HepG2 (cell line): Measurements from ENCODE around the gene DCUN1D4. TPM values are rescaled to one million over a fixed set of nuclear protein-coding genes. Genes with fewer than 3 reads are reported as not detected.

Source experiments
- ATAC-seq: fragments of 200-7000 bp; cut with Tn5 transposase; 3 replicates; pipeline ENCODE4 v1.9.1; 2020; ENCODE audit warnings: mild to moderate bottlenecking, moderate library complexity
- BruUV-seq: library from RNA; stranded (reverse); fragments of 400-500 nt; replicated peaks from 2 replicates; lab custom pipeline; 2021; lab: Mats Ljungman, UMichigan
- CTCF ChIA-PET: fragments of 300-600 bp; formaldehyde crosslinking; extraction: SDS; loops from one replicate; lab custom pipeline; 2021; ENCODE audit warnings: low total read pairs, inconsistent platforms, low intra/inter-chr PET ratio; lab: Yijun Ruan, JAX
- POLR2A ChIA-PET: fragments of 350-600 bp; sonication (Branson Sonifier 250); formaldehyde crosslinking; loops from one replicate; lab custom pipeline; 2020; ENCODE audit warnings: antibody characterized with exemption, inconsistent platforms; lab: Yijun Ruan, JAX
- DNase-seq: peaks from one replicate; pipeline ENCODE4 v3.0.0-alpha.2; 2015; ENCODE audit warnings: low spot score
- FAIRE-seq: peaks from 3 replicates; lab custom pipeline; 2011; peaks lifted over from hg19 to GRCh38; lab: Jason Lieb, UNC
- H2AFZ ChIP-seq: one replicate; pipeline ENCODE4 v1.6.1; 2011; ENCODE audit warnings: low read length, inconsistent platforms
- H3K27ac ChIP-seq: fragments of 300-600 bp; 3 replicates; pipeline ENCODE4 v1.8.0; 2011; ENCODE audit warnings: mixed run types, mild to moderate bottlenecking, mixed read lengths, low read length, inconsistent platforms; ENCODE audit not compliant: insufficient read depth; ENCODE audit errors: extremely low read length
- H3K27me3 ChIP-seq, 2 experiments: fragments of 200-600 bp in 1 of 2; 2 replicates in 1 of 2; 3 replicates in 1 of 2; pipeline versions ENCODE4 v1.6.0 to v1.8.0; 2011; ENCODE audit warnings: low read length in 2 of 2, mild to moderate bottlenecking in 2 of 2, moderate library complexity in 2 of 2, inconsistent platforms in 1 of 2; ENCODE audit not compliant: insufficient read depth in 2 of 2, control insufficient read depth in 1 of 2
- H3K36me3 ChIP-seq, 2 experiments: fragments of 200-600 bp in 1 of 2; replicated peaks in 1 of 2; 2 replicates in 1 of 2; 3 replicates in 1 of 2; pipeline versions ENCODE4 v1.5.1 to v1.8.0; 2011; ENCODE audit warnings: low read length in 2 of 2, inconsistent platforms in 1 of 2; ENCODE audit not compliant: insufficient read depth in 2 of 2, control insufficient read depth in 1 of 2
- H3K4me1 ChIP-seq: 2 replicates; pipeline ENCODE4 v1.5.1; 2012; ENCODE audit warnings: low read length, inconsistent platforms; ENCODE audit not compliant: insufficient read depth
- H3K4me2 ChIP-seq: 2 replicates; pipeline ENCODE4 v1.6.0; 2011; ENCODE audit warnings: low read depth, low read length, inconsistent platforms
- H3K4me3 ChIP-seq, 3 experiments: fragments of 200-600 bp in 1 of 3; sonication (generic), shearing (Covaris generic) in 1 of 3; replicated peaks in 1 of 3; 2 replicates each; pipeline ENCODE4 v1.5.1; 2011 to 2016; ENCODE audit warnings: low read length in 3 of 3, inconsistent platforms in 2 of 3, low read depth in 2 of 3, mild to moderate bottlenecking in 2 of 3, control low read depth in 1 of 3, mixed read lengths in 1 of 3; ENCODE audit not compliant: insufficient read depth in 1 of 3
- H3K79me2 ChIP-seq: one replicate; pipeline ENCODE4 v1.6.1; 2011; ENCODE audit warnings: low read length, inconsistent platforms; ENCODE audit not compliant: insufficient read depth
- H3K9ac ChIP-seq: 2 replicates; pipeline ENCODE4 v1.6.0; 2011; ENCODE audit warnings: mild to moderate bottlenecking, low read depth, low read length, inconsistent platforms; ENCODE audit not compliant: insufficient read depth
- H3K9me3 ChIP-seq: 2 replicates; pipeline ENCODE4 v1.5.1; 2012; ENCODE audit warnings: mild to moderate bottlenecking, low read length
- H4K20me1 ChIP-seq: 2 replicates; pipeline ENCODE4 v1.6.0; 2011; ENCODE audit warnings: inconsistent platforms, mild to moderate bottlenecking, low read length, moderate library complexity; ENCODE audit not compliant: insufficient read depth
- EP300 ChIP-seq, 3 experiments: sonication (generic) in 1 of 3; formaldehyde crosslinking in 1 of 3; IDR thresholded peaks; 2 replicates each; pipeline versions ENCODE4 v1.5.1 to v1.6.1; 2011 to 2020; ENCODE audit warnings: low read depth in 2 of 3, low read length in 2 of 3, borderline replicate concordance in 1 of 3, improper control_type of control experiment in 1 of 3, mild to moderate bottlenecking in 1 of 3, missing genetic modification reagents in 1 of 3, moderate library complexity in 1 of 3
- FOXP4 ChIP-seq: sonication (generic); formaldehyde crosslinking; IDR thresholded peaks from 2 replicates; pipeline ENCODE4 v1.4.0; 2020; ENCODE audit warnings: missing genetic modification reagents
- GATAD2A ChIP-seq: IDR thresholded peaks from 2 replicates; pipeline ENCODE4 v1.6.1; 2016
- KLF12 ChIP-seq: sonication (generic); formaldehyde crosslinking; IDR thresholded peaks from 2 replicates; pipeline ENCODE4 v1.4.0; 2020; ENCODE audit warnings: missing genetic modification reagents, borderline replicate concordance
- MED13 ChIP-seq: sonication (generic); formaldehyde crosslinking; IDR thresholded peaks from 2 replicates; pipeline ENCODE4 v1.5.0; 2020; ENCODE audit warnings: missing genetic modification reagents
- MIXL1 ChIP-seq: IDR thresholded peaks from 2 replicates; pipeline ENCODE4 v1.6.1; 2016
- MLX ChIP-seq: IDR thresholded peaks from 2 replicates; pipeline ENCODE4 v1.6.1; 2016
- SPEN ChIP-seq: sonication (generic); formaldehyde crosslinking; IDR thresholded peaks from 2 replicates; pipeline ENCODE4 v1.5.1; 2020; ENCODE audit warnings: low read depth, mild to moderate bottlenecking, missing genetic modification reagents
- ZNF138 ChIP-seq: sonication (generic); formaldehyde crosslinking; IDR thresholded peaks from 2 replicates; pipeline ENCODE4 v1.5.0; 2020; ENCODE audit warnings: mild to moderate bottlenecking, low read depth, missing genetic modification reagents
- ZNF543 ChIP-seq: sonication (generic); formaldehyde crosslinking; IDR thresholded peaks from 2 replicates; pipeline ENCODE4 v1.4.0; 2020; ENCODE audit warnings: mild to moderate bottlenecking, missing genetic modification reagents
- ZNF709 ChIP-seq: sonication (generic); formaldehyde crosslinking; IDR thresholded peaks from 2 replicates; pipeline ENCODE4 v1.5.0; 2020; ENCODE audit warnings: mild to moderate bottlenecking, missing genetic modification reagents
- ZNF761 ChIP-seq: sonication (generic); formaldehyde crosslinking; conservative IDR thresholded peaks from 2 replicates; pipeline ENCODE4 v1.4.0; 2020; ENCODE audit warnings: mild to moderate bottlenecking, missing genetic modification reagents
- ZNF780A ChIP-seq: sonication (generic); formaldehyde crosslinking; IDR thresholded peaks from 2 replicates; pipeline ENCODE4 v1.8.0; 2022; ENCODE audit warnings: mild to moderate bottlenecking, missing genetic modification reagents, moderate library complexity
- ZXDC ChIP-seq: sonication (generic); formaldehyde crosslinking; IDR thresholded peaks from 2 replicates; pipeline ENCODE4 v1.5.0; 2020; ENCODE audit warnings: mild to moderate bottlenecking, missing genetic modification reagents
- WGBS: methylation state at CpG from one replicate; pipeline ENCODE4 v1.1.6; 2017; ENCODE audit warnings: low lambda C conversion rate; 5-methylcytosine and 5-hydroxymethylcytosine counted together
- in situ Hi-C: cut with HindIII; loops from 2 replicates; pipeline ENCODE4 v1.10.0; 2017; ENCODE audit warnings: low pct_unique_long_range_greater_than_20kb; ENCODE audit not compliant: extremely low pct_ligation_motif_present
- intact Hi-C: fragments of 100-400 bp; cut with micrococcal nuclease; formaldehyde crosslinking; loops from one replicate; pipeline ENCODE4 v1.10.0; 2022; ENCODE audit not compliant: unreplicated experiment
- polyA plus RNA-seq, 8 experiments: library from polyadenylated mRNA; depleted of rRNA in 3 of 8; stranded (reverse) in 7 of 8; unstranded in 1 of 8; fragments of >200 nt; fragmentation: Illumina TruSeq in 4 of 8; extraction: Trizol in 4 of 8; gene quantifications; 2 replicates each; pipeline versions ENCODE4 v1.2.1 to v1.2.3, GENCODE V29; 2011 to 2016; ENCODE audit warnings: low read depth in 4 of 8, missing spikeins in 1 of 8, mixed read lengths in 1 of 8; ENCODE audit not compliant: insufficient read depth in 1 of 8
- total RNA-seq, 5 experiments: library from RNA; depleted of rRNA; stranded (reverse); fragments of >200 nt; fragmentation: Illumina TruSeq; extraction: Trizol; gene quantifications; 2 replicates each; pipeline ENCODE4 v1.2.3, GENCODE V29; 2016; ENCODE audit warnings: low read depth in 1 of 5
- TF ChIP-seq, protein P1 (sequence below): sonication (generic); formaldehyde crosslinking; IDR thresholded peaks from 2 replicates; pipeline ENCODE4 v1.4.0; 2020; ENCODE audit warnings: missing genetic modification reagents, borderline replicate concordance

The DCUN1D4 gene
- total and polyA plus RNA-seq, 2 of the 13 experiments (the other 11 are each of a cell fraction or from before 2014, with no cell fraction given) = 27.9 to 44.4 TPM

DNA sequence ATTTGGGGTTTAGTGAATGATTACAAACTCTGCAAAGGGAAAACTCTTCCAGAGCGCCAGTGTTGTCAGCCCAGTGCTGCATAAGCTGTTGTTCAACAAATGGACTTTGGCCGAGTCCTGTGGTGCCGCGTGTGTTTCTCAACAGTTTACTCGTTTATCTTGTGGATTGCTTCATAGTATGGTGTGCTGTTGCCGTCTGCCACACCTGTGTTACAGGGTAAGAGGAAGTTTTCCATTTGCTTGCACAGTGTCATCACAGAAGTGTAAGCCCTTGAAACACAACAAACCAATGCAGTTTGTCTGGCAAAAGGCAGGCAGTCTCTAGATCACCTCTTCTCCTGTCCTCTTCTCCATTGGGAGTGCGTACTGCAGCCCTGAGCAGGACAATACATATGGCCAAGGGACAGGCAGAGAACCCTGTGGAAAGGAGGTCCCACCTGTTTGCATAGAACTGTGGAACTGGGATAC is 66.3 kb downstream of the DCUN1D4 start:
- intact Hi-C loops = loop anchor here (1.0 kb wide), 1 partner anchor 65 kb away; no protein-coding TSS in a partner anchor
- no peak overlapping the region for H2AFZ ChIP-seq
- peaks cover 54% of the 10 kb centered on the region for H3K4me1 ChIP-seq
- peak; percentile 98 for DNase-seq
- no peaks in the 10 kb centered on the region for H3K79me2 ChIP-seq
- H3K27ac ChIP-seq = peak overlapping the region; percentile 87
- no peaks in the 10 kb centered on the region for H3K9me3 ChIP-seq
- peak; percentile 94 for ATAC-seq
- CTCF ChIA-PET = no interaction called here
- no TSS peak for BruUV-seq
- H3K27me3 ChIP-seq = no peaks in the 10 kb centered on the region
- H3K4me2 ChIP-seq = peak overlapping the region; percentile 94
- 3% methylated on average over 6 of the region's 7 CpGs for WGBS
- peak overlapping the region in 2 of 3 experiments; percentile 24 to 38; a peak in 3 of 6 replicates for H3K4me3 ChIP-seq
- FAIRE-seq = peak; percentile 98
- H3K9ac ChIP-seq = peak overlapping the region; percentile 53
- no peaks in the 10 kb centered on the region for H4K20me1 ChIP-seq
- in situ Hi-C loops = no loop called here
- H3K36me3 ChIP-seq = peaks cover 7 to 23% of the 10 kb centered on the region in 2 experiments
- POLR2A ChIA-PET = interaction anchor here (0.9 to 1.6 kb wide), 3 partner anchors 14 to 67 kb away, joined by 5 to 7 read pairs (median 6); partner anchors contain the start of gene DCUN1D4
- TF ChIP-seq ZNF709 (CRISPR knock-in tag) (peak; percentile 91), ZNF543 (CRISPR knock-in tag) (peak; percentile 75; the same call in 1 of the 2 replicates), SPEN (peak; percentile 88; the same call in 1 of the 2 replicates), ZNF780A (CRISPR knock-in tag) (peak; percentile 94), ZNF138 (CRISPR knock-in tag) (no peak), MLX (CRISPR knock-in tag) (peak; percentile 94), MED13 (CRISPR knock-in tag) (0 out of 2 replicates have a peak, but pooled peaks have one; percentile 33), MIXL1 (CRISPR knock-in tag) (peak; percentile 97), GATAD2A (CRISPR knock-in tag) (peak; percentile 99), FOXP4 (peak; percentile 100), KLF12 (peak; percentile 34; the same call in 1 of the 2 replicates), EP300 (IDR thresholded peaks at IDR 0.05; ENCODE audit: low read depth in 2 of 2, low read length in 2 of 2) (peak; percentile 95 to 98), EP300 (CRISPR knock-in tag; IDR thresholded peaks at IDR 0.05; ENCODE audit: borderline replicate concordance) (peak; percentile 96), ZXDC (CRISPR knock-in tag) (0 out of 2 replicates have a peak, but pooled peaks have one; percentile 43), ZNF761 (CRISPR knock-in tag) (peak; percentile 99)
- TF ChIP-seq, protein P1, sequence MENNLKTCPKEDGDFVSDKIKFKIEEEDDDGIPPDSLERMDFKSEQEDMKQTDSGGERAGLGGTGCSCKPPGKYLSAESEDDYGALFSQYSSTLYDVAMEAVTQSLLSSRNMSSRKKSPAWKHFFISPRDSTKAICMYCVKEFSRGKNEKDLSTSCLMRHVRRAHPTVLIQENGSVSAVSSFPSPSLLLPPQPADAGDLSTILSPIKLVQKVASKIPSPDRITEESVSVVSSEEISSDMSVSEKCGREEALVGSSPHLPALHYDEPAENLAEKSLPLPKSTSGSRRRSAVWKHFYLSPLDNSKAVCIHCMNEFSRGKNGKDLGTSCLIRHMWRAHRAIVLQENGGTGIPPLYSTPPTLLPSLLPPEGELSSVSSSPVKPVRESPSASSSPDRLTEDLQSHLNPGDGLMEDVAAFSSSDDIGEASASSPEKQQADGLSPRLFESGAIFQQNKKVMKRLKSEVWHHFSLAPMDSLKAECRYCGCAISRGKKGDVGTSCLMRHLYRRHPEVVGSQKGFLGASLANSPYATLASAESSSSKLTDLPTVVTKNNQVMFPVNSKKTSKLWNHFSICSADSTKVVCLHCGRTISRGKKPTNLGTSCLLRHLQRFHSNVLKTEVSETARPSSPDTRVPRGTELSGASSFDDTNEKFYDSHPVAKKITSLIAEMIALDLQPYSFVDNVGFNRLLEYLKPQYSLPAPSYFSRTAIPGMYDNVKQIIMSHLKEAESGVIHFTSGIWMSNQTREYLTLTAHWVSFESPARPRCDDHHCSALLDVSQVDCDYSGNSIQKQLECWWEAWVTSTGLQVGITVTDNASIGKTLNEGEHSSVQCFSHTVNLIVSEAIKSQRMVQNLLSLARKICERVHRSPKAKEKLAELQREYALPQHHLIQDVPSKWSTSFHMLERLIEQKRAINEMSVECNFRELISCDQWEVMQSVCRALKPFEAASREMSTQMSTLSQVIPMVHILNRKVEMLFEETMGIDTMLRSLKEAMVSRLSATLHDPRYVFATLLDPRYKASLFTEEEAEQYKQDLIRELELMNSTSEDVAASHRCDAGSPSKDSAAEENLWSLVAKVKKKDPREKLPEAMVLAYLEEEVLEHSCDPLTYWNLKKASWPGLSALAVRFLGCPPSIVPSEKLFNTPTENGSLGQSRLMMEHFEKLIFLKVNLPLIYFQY (CRISPR knock-in tag) = peak; percentile 51; the same call in 1 of the 2 replicates
